ENCODE data around the gene CLDN5. TPM values are rescaled to one million over a fixed set of nuclear protein-coding genes. Genes with fewer than 3 reads are reported as not detected.

Gene CLDN5
- polyA plus RNA-seq, 3 donors: 33.8 to 49.0 (median 37.5) TPM

DNA sequence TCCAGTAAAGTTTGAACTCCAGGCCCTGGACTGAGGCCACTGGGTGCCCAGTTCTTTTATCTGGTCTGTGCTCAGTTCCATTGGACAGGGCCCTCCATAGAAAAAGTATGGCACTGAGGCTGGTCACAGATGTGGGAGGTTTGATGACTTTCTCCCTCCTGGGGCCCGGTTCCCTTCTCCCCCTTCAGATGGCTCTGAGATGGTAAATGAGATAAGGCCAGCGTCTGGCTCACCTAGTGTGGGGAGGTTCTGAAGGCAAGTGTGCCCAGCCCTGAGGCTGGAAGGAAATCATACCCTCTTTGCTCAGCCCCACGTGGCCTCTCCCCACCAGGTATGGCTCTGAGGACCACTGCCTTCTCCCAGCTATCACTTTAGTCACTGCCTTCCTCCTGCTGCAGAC, 1.5 kb upstream of the CLDN5 start:
- DNase-seq: no peak

DNA sequence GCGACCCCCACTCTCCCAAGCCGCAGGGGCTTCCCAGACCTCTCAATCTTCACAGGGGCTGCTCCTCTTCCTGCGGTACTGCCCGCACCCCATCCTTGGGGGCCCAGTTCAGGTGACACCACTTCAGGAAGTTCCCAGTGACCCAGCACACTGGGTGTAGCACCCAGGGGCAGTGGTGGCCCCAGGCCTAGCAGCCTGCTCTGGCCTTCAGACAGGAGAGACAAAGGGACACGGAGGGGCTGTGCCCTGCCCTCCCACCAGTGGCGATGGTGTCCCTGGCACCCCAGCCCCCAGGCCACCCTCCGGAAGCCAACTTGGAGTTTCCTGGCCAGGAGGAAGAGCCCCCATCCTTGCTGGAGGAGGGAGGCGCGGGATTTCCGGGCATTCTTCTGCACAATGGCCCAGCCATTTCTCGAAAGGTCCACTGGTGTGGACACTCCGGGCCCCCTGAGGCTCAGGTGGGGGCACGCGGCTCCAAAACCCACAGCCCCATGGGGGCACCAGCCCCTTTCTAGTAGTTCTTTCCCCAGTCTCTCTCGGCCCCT, 978 bp upstream of the CLDN5 start:
- no peak for DNase-seq

DNA sequence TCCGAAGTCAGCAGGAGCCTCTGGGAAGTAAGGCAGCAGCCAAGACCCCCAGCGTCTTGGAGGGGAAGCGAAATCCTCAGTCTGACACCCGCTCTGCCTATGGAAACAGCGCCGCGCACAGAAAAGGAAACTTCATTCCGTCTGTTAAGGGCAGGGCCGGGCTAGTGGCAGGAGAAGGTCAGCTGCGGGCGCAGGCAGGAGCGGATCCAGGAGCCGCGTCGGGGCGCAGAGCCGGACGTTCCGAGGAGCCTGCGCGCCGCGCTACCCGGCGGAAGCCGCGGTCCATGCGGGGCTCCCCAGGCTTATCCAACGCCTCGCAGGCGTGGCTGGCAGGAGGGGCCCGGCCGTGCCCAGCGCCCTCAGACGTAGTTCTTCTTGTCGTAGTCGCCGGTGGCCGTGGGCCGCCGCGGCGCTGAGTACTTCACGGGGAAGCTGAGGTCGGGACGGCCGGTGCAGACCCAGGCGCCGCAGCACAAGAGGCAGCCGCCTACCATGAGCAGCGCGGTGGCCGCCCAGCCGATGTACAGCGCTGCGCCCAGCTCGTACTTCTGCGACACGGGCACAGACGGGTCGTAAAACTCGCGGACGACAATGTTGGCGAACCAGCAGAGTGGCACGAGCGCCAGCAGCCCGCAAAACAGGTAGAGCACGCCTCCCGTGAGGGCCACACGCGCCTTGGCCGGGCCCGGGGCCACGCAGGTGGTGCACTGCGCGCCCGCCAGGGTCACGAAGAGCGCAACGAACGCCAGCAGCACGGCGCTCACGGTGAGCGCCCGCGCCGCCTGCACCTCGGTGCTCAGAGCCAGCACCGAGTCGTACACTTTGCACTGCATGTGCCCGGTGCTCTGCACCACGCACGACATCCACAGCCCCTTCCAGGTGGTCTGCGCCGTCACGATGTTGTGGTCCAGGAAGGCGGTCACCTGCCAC, 705 bp downstream of the CLDN5 start:
- peak; percentile 20 for DNase-seq

DNA sequence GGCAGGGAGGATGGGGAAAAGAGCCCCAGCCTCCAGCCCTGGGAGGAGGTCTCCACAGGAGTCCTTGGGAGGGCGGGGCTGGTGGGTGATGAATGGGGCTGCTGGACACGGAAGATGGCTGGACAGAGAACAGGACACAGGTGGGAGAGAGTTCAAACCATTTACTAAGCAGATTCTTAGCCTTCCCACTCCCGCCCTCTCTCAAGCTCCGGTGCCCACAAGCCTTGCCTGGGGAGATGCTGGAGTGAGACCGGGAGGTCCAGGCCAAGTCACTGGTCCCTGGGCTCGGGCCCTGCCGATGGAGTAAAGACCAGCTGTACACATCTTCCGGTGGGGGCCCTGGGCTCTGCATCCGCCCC, 1.4 kb downstream of the CLDN5 start:
- no peak for DNase-seq

DNA sequence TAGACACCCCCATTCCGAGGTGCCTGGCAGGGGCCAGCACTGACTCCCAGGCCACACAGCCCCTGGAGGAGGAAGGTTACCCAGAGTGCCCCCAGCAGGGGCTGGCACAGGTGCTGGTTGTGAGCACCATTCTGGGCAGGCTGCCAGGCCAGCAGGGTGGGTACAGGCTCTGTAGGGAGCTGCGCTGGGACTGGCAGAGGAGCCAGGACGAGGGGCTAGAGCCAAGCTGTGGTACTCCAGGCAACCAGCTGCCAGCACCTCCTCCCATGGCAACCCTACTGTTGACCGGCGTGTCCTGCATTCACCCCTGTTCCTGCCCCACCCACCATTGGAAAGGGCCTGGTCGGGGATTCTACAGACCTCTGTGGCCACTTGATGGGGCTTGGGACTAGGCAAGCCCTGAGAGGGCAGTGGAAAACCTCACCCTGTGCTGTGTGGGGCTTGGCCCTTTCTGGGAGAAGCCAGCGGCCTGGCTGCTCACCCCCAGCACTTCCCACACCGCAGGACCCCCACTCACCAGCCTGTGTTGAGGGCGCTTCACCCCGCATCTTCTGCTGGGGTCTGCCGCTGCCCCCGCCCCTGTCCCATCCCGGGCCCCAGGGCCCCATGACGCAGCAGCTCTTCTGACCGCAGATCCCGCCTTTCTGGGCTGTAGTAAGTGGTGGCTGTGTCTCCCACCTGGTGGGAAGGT, 1.9 kb downstream of the CLDN5 start:
- no peak for DNase-seq

DNA sequence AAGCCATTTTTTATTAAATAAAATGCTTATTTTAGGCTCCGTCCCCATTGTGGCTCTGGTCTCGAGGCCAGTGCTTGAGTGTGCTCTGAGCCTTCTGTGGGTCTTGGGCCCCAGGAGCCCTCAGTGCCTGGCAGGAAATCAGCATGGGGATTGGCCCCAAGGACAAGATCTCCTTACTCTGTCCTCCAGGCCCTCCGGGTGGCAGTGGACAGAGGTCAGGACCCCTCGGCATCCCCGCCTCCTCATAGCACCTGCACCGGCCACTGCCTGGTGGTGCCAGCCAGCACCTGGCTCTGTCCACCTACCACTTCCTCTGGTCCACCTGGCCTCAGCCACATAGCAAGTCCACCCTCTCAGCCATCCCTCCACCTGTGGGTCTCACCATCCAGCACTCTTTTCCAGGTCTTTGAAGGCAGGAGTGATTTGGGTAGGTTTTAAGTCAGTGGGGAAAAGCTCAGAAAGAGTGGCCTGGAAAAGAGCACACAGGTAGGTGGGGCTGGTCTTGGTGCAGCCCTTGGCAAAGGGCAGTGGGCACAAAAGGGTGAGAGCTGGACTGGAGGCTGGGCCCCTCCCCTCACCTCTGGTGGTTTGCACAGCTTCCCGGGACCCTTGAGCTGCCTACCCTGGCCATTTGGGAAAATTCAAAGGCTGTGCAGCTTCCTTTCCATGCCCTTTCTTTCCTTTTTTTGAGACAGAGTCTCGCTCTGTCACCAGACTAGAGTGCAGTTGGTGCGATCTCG, 3.5 kb downstream of the CLDN5 start:
- DNase-seq: no peak

DNA sequence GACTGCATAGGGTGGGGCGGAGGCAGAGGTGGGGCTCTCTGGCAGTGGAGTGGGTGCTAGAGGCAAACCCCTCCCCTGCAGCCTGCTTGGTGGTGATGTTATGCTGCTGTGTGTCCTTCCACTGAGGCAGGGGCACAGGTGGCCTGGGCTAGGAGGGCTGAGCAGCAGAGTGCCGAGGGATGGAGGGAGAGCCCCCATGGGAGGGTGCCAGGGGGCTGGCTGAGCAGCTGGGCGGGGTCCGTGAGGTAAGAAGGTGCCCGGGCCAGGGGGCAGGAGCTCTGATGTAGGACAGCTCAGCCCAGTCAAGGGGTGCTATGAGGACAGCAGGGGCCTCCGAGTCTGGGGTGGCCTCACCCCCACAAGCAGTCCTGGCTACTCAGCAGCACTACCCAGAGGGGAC, 4.2 kb downstream of the CLDN5 start:
- no peak for DNase-seq

DNA sequence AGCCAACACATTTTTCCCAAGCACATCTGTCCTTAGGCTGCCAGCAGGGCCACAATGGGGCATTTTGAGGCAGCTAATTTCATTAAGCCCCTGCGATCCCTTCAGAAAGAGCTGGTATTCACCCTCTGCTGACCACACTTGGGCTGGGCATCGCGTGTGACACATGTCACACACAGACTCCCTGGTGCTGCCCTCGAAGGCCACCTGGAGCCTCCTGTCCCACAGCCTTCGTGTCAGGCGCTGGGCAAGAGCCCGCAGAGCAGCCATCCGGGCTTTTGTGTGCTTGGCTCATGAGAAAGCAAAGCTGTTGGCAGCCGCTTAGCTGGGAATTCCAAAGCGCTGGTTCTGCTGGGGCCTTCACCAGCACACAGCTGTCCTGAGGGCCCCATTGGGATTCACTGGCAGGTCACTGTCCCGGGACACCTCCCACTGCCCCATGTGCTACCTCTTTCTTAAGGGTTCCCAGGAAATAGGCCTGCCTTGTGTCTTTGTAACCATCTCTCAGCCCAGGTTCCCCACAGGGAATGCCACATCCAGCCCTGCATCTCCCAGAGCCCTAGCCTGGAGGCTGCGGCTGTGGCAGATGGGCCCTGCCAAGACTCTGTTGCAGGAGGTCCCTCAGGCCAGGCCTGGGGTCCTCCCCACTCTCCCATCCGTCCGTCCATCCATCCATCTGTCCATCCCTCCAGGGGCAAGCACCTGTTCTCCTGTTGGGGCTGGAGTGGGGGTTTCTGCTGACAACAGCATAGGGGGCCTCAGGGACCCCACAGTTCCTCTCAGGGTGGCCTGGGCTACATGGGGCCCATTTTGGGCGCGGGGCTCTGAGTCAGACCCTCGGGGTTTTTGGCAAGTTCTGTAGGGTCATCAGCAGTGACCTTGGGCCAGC, 4.9 kb downstream of the CLDN5 start:
- no peak for DNase-seq

DNA sequence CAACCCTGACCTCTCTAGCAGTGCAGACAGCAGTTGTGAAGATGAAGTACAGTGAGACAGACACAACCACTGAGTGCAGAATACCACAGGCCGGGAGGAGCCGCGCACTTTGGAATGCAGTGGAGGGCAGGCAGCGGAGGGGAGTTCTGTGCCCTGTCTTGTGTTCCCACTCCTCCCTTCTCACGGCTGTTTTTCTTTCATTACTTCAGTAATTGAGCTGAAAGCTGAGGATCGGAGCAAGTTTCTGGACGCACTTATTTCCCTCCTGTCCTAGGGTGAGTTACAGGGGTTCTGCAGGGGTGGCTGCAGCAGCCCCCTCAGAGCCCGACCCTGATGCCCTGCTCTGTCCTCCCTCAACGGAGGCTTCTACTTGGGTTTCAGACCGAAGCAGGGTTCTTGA, 5.6 kb downstream of the CLDN5 start:
- DNase-seq: peak; percentile 76

DNA sequence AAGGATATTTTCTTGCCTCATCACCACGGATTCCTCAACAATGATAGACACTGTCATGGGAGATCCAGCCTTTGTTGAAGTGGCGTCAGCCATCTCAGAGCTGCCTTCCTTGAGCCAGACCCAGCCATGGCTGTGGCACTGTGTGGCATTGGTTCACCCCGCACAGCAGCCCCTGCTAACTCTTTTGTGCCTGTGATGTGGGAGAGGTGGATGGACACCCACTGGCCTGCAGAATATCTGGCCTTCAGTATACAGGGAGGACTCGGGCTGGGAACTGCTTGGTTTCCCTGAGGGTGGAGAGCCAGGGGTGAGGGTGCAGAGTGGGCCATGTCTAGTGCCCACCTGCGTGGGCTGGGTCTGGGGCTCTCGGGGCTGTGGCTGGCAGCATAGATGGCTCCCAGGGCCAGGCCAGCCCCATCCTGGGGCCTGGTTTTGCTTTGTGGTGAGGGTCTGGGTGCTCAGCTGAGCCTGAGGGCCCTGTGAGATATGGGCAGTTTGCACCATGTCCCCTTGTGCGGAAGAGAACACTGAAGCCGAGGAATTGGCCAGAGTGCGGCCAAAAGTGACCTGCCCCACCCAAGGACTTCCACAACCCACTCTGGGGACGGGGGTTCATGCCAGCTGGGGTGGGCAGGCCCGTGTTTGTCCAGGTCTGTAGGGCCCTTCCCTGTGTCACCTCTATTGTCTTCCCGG, 6.1 kb downstream of the CLDN5 start:
- no peak for DNase-seq

DNA sequence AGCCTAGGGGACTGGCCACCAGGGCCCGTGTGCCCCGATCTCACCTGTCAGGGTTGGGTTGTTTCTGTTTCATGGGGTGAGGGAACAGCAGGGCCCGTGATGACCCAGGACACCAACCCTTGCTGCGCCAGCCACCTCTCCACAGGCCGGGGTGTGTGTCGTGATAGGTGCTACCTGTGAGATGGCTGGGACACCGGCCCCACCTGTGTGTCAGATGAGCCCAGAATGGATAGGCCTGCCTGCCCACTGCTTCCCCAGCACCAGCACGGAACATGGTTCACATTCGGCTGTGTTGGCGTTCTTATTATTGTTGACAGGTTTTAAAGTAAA, 7.1 kb downstream of the CLDN5 start:
- DNase-seq: no peak

DNA sequence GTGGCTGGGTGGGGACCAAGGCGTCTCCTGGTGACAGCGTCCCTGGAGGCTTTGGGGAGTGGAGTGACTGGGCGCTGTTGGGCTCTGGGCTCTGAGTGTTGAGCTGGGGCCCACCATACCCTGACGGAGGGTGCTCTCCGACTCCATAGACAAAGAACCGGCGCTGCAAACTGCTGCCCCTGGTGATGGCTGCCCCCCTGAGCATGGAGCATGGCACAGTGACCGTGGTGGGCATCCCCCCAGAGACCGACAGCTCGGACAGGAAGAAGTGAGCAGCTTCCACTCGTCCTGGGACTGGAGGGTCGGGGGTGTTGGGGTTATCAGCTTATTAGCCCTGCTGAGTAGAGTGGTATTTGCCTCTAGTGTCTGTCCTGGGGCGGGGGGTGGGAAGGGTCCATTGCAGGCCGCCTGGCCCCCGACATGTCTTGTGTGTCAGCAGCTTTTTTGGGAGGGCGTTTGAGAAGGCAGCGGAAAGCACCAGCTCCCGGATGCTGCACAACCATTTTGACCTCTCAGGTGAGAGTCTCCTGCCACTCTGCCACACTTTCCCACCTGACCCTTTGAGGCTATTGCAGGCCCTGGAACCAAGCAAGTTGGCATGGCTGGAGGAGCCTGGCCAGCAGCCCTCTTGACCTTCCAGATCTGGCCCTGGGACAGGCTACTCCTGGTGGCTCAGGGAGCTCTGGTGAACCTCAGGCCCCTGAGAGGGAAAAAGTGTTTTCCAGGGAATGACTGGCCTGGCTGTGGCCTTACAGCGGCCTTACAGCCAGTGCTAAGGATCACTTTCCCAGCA, 7.6 kb downstream of the CLDN5 start:
- no peak for DNase-seq

DNA sequence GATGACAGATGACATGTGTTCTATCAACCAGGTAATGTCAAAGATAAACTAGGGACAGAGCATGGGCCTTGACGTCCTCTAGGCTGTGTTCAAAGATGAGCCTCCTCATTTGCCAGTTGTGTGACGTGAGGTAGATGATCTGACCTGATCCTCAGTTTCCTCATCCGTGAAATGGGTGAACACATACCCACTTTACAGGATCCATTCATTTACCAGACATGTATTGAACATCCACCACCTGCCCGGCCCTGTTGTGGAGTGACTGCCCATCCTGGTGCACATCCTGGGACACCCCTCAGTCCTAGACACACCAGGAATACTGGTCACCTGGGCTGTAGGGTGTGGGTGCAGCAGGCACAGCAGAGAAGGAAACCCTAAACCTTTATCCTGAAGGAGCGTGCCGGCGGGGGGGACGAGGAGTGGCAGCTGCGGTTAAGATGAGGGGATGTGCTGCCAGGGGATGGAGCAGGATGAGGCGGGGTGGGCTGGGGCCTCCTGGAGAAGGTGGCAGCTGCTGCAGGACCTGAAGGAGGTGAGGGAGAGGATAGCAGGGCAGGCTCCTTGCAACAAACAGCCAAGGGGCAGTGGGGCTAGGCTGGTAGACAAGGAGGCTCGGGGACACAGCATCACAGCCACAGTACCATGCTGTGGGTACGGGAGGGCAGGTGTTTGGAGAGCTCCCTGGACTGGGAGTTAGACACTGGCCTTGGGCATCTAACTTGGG, 8.4 kb downstream of the CLDN5 start:
- DNase-seq: no peak

DNA sequence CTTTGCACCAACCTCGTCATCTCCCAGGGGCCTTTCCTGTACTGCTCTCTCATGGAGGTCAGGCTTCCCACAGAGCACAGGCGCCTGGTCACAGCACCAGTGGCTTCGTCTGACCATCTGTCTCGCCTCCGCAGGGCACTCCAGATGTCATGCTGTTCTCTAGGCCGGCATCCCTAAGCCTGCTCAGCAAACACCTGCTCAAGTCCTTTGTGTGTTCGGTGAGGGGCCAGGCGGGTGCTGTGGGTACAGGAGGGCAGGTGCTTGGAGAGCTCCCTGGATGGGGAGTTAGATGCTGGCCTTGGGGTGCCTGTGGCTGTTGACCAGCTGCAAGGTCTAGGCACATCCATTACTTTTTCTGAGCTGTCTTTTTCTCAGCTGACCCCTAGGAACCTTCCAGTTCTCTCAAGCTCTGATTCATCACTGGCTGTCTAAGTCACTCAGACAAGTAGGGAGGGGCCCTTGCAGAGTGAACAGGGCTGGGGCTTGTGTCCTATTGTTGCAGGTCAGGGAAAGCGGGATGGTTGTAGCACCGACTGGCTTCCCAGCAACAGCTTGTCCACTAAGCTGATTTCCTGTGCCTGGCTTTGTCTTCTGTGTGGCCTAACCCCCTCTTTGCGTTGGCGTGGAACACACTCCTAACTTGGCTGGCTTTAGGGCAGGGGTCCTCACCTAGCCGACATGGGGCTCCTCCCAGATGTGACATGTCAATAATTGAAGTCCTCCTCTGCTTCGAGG, 9.2 kb downstream of the CLDN5 start:
- DNase-seq: no peak

DNA sequence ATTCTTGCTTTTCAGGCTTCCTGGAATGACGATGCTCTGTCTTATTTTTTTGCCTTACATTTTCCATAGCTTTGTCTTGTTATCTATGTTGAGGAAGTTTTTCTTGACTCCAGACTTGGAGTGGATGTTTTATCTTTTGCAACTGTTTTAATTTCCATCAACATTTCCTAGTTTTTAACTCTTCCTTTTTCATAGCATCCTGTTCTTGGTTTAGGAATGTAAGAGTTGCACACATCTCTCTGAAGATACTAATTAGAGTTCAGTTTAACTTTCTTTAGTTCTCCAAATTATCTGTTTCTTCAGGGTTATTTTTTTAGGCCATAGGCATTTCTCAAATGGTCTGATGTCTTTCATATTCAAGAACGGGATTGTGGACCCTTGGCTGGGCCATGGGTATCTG, 10.4 kb downstream of the CLDN5 start:
- no peak for DNase-seq

DNA sequence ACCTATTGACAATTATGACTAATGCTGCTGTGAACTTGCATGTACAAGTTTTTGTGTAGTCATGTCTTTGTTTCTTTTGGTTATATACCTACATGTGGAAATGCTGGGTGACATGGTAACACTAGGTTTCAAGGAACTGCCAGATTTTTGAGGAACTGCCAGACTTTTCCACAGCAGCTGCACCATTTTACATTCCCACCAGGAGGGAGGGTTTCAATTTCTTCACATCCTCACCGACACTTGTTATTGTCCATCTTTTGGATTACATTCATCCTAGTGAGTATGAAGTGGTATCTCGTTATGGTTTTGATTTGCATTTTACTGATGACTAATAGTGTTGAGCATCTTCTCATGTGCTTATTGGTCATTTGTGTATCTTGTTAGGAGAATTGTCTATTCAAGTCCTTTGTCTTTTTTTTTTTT, 13.3 kb downstream of the CLDN5 start:
- DNase-seq: no peak

DNA sequence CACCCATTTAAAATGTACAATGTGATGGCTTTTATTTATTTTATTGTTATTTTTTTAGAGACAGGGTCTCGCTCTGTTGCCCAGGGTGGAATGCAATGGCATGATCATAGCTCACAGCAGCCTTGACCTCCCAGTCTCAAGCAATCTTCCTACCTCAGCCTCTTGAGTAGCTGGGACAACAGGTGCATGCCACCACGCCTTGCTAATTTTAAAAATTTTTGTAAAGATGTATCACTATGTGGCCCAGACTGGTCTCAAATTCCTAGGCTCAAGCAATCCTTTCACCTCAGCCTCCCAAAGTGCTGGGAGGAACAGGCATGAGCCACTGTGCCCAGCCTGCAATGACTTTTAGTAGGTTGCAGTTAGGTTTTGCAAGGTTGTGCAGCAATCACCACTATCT, 14.3 kb downstream of the CLDN5 start:
- DNase-seq: no peak

DNA sequence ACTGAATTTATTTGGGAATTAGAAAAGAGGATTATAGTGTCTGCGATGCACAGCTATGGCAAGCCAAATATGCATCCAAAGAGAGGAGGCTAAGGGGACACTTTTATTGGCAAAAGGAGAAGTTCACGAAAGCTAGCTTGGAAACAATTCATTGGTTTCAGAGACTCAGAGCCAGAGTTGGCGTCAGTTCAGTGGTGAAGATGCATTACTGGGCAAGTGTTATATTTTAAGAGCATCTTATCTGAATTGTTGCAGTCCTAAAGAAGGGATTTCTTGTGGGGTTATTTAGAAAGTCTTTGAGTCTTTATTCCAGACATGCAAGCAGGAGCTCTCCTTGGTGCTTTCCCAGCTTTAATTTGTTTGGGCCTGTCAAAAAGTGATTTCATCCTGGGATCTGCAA, 15.0 kb downstream of the CLDN5 start:
- no peak for DNase-seq
